GM12873 (cell line): ENCODE results near the gene POMGNT1.

Source experiments
- CTCF ChIP-seq: IDR thresholded peaks from 2 replicates; pipeline ENCODE4 v1.5.1; 2012; ENCODE audit warnings: low read depth, mild to moderate bottlenecking, moderate library complexity, low read length, control low read depth; ENCODE audit not compliant: insufficient read depth; ENCODE audit errors: missing control alignments

POMGNT1 gene

GRCh38 chr1:46175243-46175642 is 23.0 kb downstream of the POMGNT1 start:
- TF ChIP-seq CTCF: no peak

DNA sequence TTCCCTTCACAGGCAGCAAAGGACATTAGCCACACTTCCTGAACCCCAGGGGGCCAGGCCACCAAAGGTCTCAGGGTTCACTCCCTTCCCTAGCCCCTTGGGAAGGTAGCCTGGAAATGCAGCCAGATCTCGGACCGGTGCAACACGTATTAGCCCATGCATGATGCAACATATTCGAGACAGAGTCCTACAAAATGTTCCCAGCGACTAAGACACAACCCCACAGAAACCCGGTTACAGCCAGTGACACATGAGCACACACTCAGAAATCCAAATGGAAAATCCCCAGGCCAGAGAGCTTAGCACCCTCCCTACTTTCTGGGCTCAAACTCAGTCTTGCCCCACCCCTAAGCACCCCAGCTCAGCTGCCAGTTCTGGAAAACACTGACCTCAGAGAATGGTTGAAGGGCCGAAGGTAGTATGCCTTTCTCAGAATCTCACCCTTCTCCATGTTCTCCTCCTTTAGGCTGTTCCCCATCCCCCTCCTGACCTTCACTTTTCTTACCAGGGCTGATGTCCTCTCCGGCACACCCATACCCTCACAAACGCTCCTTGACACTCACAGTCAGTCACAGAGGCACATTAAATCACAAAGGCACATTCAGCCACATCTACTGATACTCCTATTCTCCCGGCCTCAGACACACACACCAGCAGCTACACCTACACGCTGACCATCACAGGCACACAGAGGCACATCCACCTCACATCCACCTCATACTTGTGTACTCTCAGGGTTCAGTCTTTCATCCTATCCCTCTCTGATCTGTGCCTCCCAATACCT is 23.6 kb downstream of the POMGNT1 start, which contains the start of gene TSPAN1:
Gene TSPAN1, plus strand, starts transcription at position 640 of the 784 bp plus-strand sequence. CDS start 6,021 bp downstream, outside the sequence.
- TF ChIP-seq CTCF: no peak

- TF ChIP-seq CTCF: no peak
Observed at GRCh38 chr1:46173361-46173856, 24.8 kb downstream of the POMGNT1 start.

GRCh38 chr1:46172321-46172720 is 25.9 kb downstream of the POMGNT1 start:
- no peak for TF ChIP-seq CTCF

DNA sequence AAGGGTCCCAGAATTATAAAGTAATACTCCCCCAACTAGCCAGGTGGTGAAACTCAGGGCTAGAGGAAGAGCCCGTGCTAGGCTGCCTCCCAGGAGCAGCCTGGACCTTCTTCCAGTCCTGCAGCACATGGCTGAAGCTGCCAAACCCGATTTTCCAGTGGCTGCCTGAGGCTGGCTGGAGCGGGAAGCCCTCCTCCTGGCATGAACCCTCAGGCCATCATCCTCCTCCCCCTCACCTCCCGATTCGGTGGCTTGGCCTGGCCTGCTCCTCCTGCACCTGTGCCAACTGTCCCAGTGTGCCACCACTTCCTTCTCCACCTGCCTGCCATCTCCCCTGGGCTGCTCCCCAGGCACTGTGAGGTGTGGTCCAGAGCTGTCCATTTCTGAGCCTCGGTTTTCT is 26.4 kb downstream of the POMGNT1 start:
- no peak for TF ChIP-seq CTCF

DNA sequence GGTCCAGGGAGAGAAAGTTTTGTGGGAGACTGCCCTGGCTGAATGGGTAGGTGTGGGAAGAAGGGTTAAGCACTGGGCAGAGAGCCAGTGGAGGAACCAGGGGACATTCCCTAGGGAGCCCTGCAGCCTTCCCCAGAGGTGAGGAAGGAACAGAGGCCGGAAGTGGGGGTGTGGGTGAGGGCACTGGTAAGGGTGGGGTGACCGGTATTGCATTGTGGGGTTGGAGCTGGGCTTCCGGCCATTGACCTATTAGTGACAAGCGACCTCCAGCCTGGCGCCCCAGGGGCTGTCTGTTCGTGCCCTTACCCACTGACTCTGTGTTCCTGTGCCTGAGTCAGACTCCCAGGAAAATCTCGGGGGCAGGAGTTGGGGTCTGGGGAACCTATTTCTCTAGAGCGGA is 26.9 kb downstream of the POMGNT1 start:
- TF ChIP-seq CTCF: no peak

DNA sequence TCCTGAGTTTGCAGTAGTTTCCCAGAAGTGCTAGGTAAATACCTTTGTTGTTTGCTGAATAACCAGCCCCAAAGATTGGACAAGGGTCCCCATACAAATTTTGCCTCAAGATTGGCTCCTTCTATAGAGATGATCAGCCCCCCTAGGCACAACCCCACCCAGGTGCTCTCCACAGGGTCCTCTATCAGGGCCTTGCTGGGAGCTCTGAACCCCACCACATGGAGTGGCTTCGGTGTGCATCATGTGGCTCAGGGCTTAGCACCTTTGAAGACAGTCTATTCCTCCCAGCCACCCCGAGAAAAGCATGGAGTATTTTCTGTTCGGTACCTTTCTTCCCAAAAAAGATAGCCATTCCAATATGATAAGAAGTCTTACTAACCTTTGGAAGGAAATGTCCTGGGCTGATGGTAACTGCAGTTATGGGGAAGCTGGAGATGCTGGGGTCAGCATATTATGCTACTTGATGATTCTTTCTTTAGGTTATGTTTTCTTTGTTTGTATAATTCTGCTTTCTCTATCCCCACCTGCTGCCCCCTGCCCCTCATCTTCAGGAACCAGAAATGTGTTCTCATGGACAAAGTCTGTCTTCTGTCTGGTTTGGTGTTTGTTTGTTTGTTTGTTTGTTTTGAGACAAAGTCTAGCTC is 28.3 kb downstream of the POMGNT1 start:
- TF ChIP-seq CTCF: no peak
